H9 (cell line): ENCODE results near the gene NUP205. TPM values are rescaled to one million over a fixed set of nuclear protein-coding genes. Genes with fewer than 3 reads are reported as not detected.

Source experiments
- DNase-seq: peaks from one replicate; pipeline ENCODE4 v3.0.0-alpha.2; 2017
- H2AFZ ChIP-seq: one replicate; pipeline ENCODE4 v1.6.1; 2013; ENCODE audit warnings: mild to moderate bottlenecking, low read length, control low read depth, moderate library complexity
- H2AK5ac ChIP-seq: 2 replicates; pipeline ENCODE4 v1.6.1; 2013; ENCODE audit warnings: low read length, control low read depth, mixed read lengths; ENCODE audit not compliant: insufficient read length
- H2BK120ac ChIP-seq: one replicate; pipeline ENCODE4 v1.6.1; 2013; ENCODE audit warnings: low read depth, mild to moderate bottlenecking, low read length, control low read depth, inconsistent platforms; ENCODE audit not compliant: poor library complexity, severe bottlenecking
- H2BK12ac ChIP-seq: 2 replicates; pipeline ENCODE4 v1.6.1; 2013; ENCODE audit warnings: low read length, control low read depth, mixed read lengths, low read depth; ENCODE audit not compliant: insufficient read length
- H2BK15ac ChIP-seq: 2 replicates; pipeline ENCODE4 v1.6.1; 2013; ENCODE audit warnings: low read depth, low read length, control low read depth
- H2BK20ac ChIP-seq: one replicate; pipeline ENCODE4 v1.6.1; 2013; ENCODE audit warnings: low read depth, mild to moderate bottlenecking, low read length, control low read depth, inconsistent platforms; ENCODE audit not compliant: poor library complexity, severe bottlenecking
- H2BK5ac ChIP-seq: 2 replicates; pipeline ENCODE4 v1.6.1; 2013; ENCODE audit warnings: low read length, control low read depth, mixed read lengths; ENCODE audit not compliant: insufficient read length
- H3K14ac ChIP-seq: 2 replicates; pipeline ENCODE4 v1.6.1; 2013; ENCODE audit warnings: low read length, control low read depth; ENCODE audit not compliant: insufficient read depth
- H3K18ac ChIP-seq: 2 replicates; pipeline ENCODE4 v1.6.1; 2013; ENCODE audit warnings: low read depth, mild to moderate bottlenecking, mixed read lengths, low read length, control low read depth; ENCODE audit not compliant: insufficient read length
- H3K23ac ChIP-seq: 2 replicates; pipeline ENCODE4 v1.6.1; 2013; ENCODE audit warnings: low read length, control low read depth, mixed read lengths, low read depth; ENCODE audit not compliant: insufficient read length
- H3K23me2 ChIP-seq: 2 replicates; pipeline ENCODE4 v1.6.1; 2013; ENCODE audit warnings: low read depth, mild to moderate bottlenecking, mixed read lengths, low read length, control low read depth; ENCODE audit not compliant: insufficient read length, poor library complexity, severe bottlenecking
- H3K27ac ChIP-seq: 2 replicates; pipeline ENCODE4 v1.5.1; 2013; ENCODE audit warnings: low read length, control low read depth, mixed read lengths, low read depth; ENCODE audit not compliant: insufficient read length
- H3K27me3 ChIP-seq: 2 replicates; pipeline ENCODE4 v1.6.1; 2013; ENCODE audit warnings: low read length, control low read depth, inconsistent platforms; ENCODE audit not compliant: insufficient read depth
- H3K4ac ChIP-seq: 2 replicates; pipeline ENCODE4 v1.6.1; 2013; ENCODE audit warnings: low read depth, mild to moderate bottlenecking, control low read depth, inconsistent platforms, low read length, moderate library complexity
- H3K4me1 ChIP-seq: 2 replicates; pipeline ENCODE4 v1.6.1; 2013; ENCODE audit warnings: low read length, control low read depth, inconsistent platforms; ENCODE audit not compliant: insufficient read depth
- H3K4me2 ChIP-seq: 2 replicates; pipeline ENCODE4 v1.6.1; 2013; ENCODE audit warnings: low read length, control low read depth, mixed read lengths; ENCODE audit not compliant: insufficient read length, insufficient read depth
- H3K56ac ChIP-seq: 2 replicates; pipeline ENCODE4 v1.6.1; 2013; ENCODE audit warnings: low read depth, mild to moderate bottlenecking, mixed read lengths, low read length, control low read depth; ENCODE audit not compliant: insufficient read length
- H3K79me1 ChIP-seq: 2 replicates; pipeline ENCODE4 v1.6.1; 2013; ENCODE audit warnings: low read depth, mild to moderate bottlenecking, moderate library complexity, low read length, control low read depth, inconsistent platforms; ENCODE audit not compliant: insufficient read depth, poor library complexity, severe bottlenecking
- H3K79me2 ChIP-seq: 2 replicates; pipeline ENCODE4 v1.6.1; 2013; ENCODE audit warnings: low read length, control low read depth, inconsistent platforms; ENCODE audit not compliant: insufficient read depth
- H3K9ac ChIP-seq: 2 replicates; pipeline ENCODE4 v1.6.1; 2013; ENCODE audit warnings: low read length, control low read depth, mixed read lengths; ENCODE audit not compliant: insufficient read length; ENCODE audit errors: extremely low read depth
- H3K9me3 ChIP-seq: one replicate; pipeline ENCODE4 v1.6.1; 2013; ENCODE audit warnings: low read depth, low read length, inconsistent platforms; ENCODE audit not compliant: control insufficient read depth
- H3T11ph ChIP-seq: one replicate; pipeline ENCODE4 v1.6.1; 2013; ENCODE audit warnings: mild to moderate bottlenecking, low read length, control low read depth, inconsistent platforms
- H4K20me1 ChIP-seq: one replicate; pipeline ENCODE4 v1.6.1; 2013; ENCODE audit not compliant: control insufficient read depth, insufficient read length, insufficient read depth
- H4K5ac ChIP-seq: 2 replicates; pipeline ENCODE4 v1.6.1; 2013; ENCODE audit warnings: low read depth, mild to moderate bottlenecking, mixed read lengths, low read length, control low read depth; ENCODE audit not compliant: insufficient read length
- H4K8ac ChIP-seq: replicated peaks from 2 replicates; pipeline ENCODE4 v1.6.1; 2013; ENCODE audit warnings: low read length, control low read depth, mixed read lengths, low read depth; ENCODE audit not compliant: insufficient read length
- H4K91ac ChIP-seq: 2 replicates; pipeline ENCODE4 v1.6.1; 2013; ENCODE audit warnings: low read depth, mild to moderate bottlenecking, moderate library complexity, mixed read lengths, low read length, control low read depth; ENCODE audit not compliant: insufficient read length
- H3K27ac Mint-ChIP-seq, 3 experiments: 2 replicates in 2 of 3; 3 replicates in 1 of 3; pipeline ENCODE4 v1.8.0; 2020 to 2021; ENCODE audit warnings: mixed read lengths in 3 of 3, mild to moderate bottlenecking in 1 of 3, moderate library complexity in 1 of 3
- H3K27me3 Mint-ChIP-seq: 2 replicates; pipeline ENCODE4 v1.8.0; 2021; ENCODE audit warnings: low read depth, mild to moderate bottlenecking, moderate library complexity, mixed read lengths
- H3K36me3 Mint-ChIP-seq, 3 experiments: 2 replicates in 2 of 3; 3 replicates in 1 of 3; pipeline ENCODE4 v1.8.0; 2020 to 2021; ENCODE audit warnings: low read depth in 3 of 3, mixed read lengths in 3 of 3; ENCODE audit not compliant: insufficient read depth in 1 of 3
- H3K4me1 Mint-ChIP-seq, 2 experiments: 2 replicates each; pipeline ENCODE4 v1.8.0; 2020; ENCODE audit warnings: mixed read lengths in 2 of 2
- H3K4me3 Mint-ChIP-seq, 2 experiments: 2 replicates in 1 of 2; 3 replicates in 1 of 2; pipeline ENCODE4 v1.8.0; 2020 to 2021; ENCODE audit warnings: mild to moderate bottlenecking in 2 of 2, mixed read lengths in 2 of 2, moderate library complexity in 1 of 2
- H3K9me3 Mint-ChIP-seq, 2 experiments: 2 replicates in 1 of 2; 3 replicates in 1 of 2; pipeline ENCODE4 v1.8.0; 2020; ENCODE audit warnings: mild to moderate bottlenecking in 2 of 2, mixed read lengths in 2 of 2, moderate library complexity in 1 of 2
- WGBS: extraction: QIAGEN DNeasy Blood & Tissue Kit; methylation state at CpG from one replicate; pipeline ENCODE4 v1.1.7; 2013; ENCODE audit warnings: missing lambda C conversion rate, low lambda C conversion rate, mixed read lengths; ENCODE audit not compliant: insufficient read length; ENCODE audit errors: extremely low coverage; 5-methylcytosine and 5-hydroxymethylcytosine counted together
- total RNA-seq: library from RNA; stranded (reverse); gene quantifications from 2 replicates; pipeline ENCODE4 v1.2.1, GENCODE V29; 2021
- TF ChIP-seq, protein P1 (sequence below): fragments of 200-600 bp; sonication (generic); conservative IDR thresholded peaks from 3 replicates; pipeline ENCODE4 v1.8.0; 2021; ENCODE audit warnings: antibody characterized with exemption, mild to moderate bottlenecking

NUP205 gene
- total RNA-seq, 1 experiment from 2014 or later, result 158 TPM

DNA sequence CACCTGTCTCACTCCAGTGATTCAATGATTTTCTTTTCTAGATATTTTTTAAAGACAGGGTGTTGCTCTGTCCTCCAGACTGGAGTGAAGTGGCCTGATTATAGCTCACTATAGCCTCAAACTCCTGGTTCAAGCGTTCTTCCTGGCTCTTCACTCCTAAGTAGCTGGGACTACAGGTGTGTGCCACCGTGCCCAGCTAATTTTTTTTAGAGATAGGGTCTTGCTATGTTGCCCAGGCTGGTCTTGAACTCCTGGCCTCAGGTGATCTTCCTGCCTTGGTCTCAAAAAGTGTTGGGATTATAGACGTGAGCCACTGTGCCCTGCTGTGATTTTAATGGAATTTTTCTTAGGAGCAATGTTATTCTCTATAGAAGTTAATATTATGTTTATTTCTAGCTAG is 14.1 kb downstream of the NUP205 start:
- Histone ChIP-seq H3K23ac (no peak overlapping the region), H3K27me3 (no peaks in the 10 kb centered on the region), H3K14ac (no peak overlapping the region), H3K56ac (no peak overlapping the region), H3K18ac (no peak overlapping the region), H3K23me2 (no peaks in the 10 kb centered on the region), H3K79me1 (peaks cover 3% of the 10 kb centered on the region), H2BK5ac (no peak overlapping the region), H2BK12ac (no peak overlapping the region), H3K4me1 (no peaks in the 10 kb centered on the region), H3K27ac (no peak overlapping the region), H4K5ac (no peak overlapping the region), H3K79me2 (peaks cover 7% of the 10 kb centered on the region; the same call in 1 of the 2 replicates), H2BK15ac (no peak overlapping the region), H3K9ac (no peak overlapping the region), H4K20me1 (no peaks in the 10 kb centered on the region), H3T11ph (no peak overlapping the region), H3K4me2 (no peak overlapping the region), H2BK120ac (no peak overlapping the region), H4K8ac (no peak overlapping the region), H2AFZ (no peak overlapping the region), H2AK5ac (no peak overlapping the region), H3K4ac (no peak overlapping the region), H3K9me3 (no peaks in the 10 kb centered on the region), H4K91ac (no peak overlapping the region), H2BK20ac (no peak overlapping the region)
- no peaks in the 10 kb centered on the region for H3K27me3 Mint-ChIP-seq
- no peak overlapping the region for H3K27ac Mint-ChIP-seq
- WGBS, result no CpG with 5 or more reads among the region's 3 CpGs
- no peak for DNase-seq
- no peaks in the 10 kb centered on the region for H3K9me3 Mint-ChIP-seq
- H3K36me3 Mint-ChIP-seq, result peaks cover 37 to 63% (median 54%) of the 10 kb centered on the region in 3 experiments
- H3K4me3 Mint-ChIP-seq, result no peak overlapping the region
- H3K4me1 Mint-ChIP-seq, result no peaks in the 10 kb centered on the region
- TF ChIP-seq, protein P1, sequence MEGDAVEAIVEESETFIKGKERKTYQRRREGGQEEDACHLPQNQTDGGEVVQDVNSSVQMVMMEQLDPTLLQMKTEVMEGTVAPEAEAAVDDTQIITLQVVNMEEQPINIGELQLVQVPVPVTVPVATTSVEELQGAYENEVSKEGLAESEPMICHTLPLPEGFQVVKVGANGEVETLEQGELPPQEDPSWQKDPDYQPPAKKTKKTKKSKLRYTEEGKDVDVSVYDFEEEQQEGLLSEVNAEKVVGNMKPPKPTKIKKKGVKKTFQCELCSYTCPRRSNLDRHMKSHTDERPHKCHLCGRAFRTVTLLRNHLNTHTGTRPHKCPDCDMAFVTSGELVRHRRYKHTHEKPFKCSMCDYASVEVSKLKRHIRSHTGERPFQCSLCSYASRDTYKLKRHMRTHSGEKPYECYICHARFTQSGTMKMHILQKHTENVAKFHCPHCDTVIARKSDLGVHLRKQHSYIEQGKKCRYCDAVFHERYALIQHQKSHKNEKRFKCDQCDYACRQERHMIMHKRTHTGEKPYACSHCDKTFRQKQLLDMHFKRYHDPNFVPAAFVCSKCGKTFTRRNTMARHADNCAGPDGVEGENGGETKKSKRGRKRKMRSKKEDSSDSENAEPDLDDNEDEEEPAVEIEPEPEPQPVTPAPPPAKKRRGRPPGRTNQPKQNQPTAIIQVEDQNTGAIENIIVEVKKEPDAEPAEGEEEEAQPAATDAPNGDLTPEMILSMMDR, result no peak
